ENCODE data around the gene MBNL1. TPM values are rescaled to one million over a fixed set of nuclear protein-coding genes. Genes with fewer than 3 reads are reported as not detected.
A peak's percentile ranks its signal among the peaks of the same experiment; 100 is the strongest.

Gene MBNL1
- total RNA-seq, 4 donors from 2014 or later = 258 to 478 (median 320) TPM

DNA sequence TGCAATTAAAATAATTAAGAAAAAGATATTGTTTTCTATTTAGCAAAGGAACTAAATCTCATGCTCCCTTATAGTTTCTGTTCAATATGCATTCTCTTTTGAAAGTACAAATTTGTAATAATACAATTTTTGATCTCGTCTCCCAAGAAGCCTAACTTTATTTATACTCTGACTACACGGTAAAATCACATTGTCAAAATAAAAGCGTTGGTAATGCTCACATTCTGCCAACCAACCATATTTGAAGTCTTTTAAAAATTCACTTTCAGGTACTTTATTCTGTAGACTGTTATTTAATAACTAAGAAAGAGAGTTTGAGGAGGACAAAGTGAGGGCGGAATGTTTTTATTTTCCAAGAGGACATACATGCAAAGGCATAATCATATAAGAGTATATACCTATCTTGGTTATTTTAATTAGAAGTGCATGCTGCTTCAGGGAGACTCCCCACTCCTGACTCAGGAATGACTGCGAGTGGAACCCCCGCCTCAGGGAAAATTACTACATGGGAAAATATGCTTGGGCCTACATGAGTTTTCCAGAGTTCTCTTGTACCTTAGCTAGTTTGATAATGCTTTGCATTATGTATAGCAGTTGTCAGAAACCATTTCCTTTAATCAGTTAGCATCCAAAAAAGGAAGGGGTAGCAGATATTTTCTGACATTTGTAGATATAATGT, 19.3 kb downstream of the MBNL1 start:
- H3K4me3 ChIP-seq = no peak overlapping the region
- peaks cover 75% of the 10 kb centered on the region for H3K4me1 ChIP-seq
- H3K27ac ChIP-seq = no peak overlapping the region
- H3K36me3 ChIP-seq = no peaks in the 10 kb centered on the region
- DNase-seq (ENCODE audit: low spot score in 2 of 2) = no peak
- no peaks in the 10 kb centered on the region for H3K27me3 ChIP-seq
- TF ChIP-seq POLR2A (IDR thresholded peaks at IDR 0.05) = no peak
- TF ChIP-seq, protein P1, sequence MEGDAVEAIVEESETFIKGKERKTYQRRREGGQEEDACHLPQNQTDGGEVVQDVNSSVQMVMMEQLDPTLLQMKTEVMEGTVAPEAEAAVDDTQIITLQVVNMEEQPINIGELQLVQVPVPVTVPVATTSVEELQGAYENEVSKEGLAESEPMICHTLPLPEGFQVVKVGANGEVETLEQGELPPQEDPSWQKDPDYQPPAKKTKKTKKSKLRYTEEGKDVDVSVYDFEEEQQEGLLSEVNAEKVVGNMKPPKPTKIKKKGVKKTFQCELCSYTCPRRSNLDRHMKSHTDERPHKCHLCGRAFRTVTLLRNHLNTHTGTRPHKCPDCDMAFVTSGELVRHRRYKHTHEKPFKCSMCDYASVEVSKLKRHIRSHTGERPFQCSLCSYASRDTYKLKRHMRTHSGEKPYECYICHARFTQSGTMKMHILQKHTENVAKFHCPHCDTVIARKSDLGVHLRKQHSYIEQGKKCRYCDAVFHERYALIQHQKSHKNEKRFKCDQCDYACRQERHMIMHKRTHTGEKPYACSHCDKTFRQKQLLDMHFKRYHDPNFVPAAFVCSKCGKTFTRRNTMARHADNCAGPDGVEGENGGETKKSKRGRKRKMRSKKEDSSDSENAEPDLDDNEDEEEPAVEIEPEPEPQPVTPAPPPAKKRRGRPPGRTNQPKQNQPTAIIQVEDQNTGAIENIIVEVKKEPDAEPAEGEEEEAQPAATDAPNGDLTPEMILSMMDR (IDR thresholded peaks at IDR 0.05) = no peak
- TF ChIP-seq EP300 (IDR thresholded peaks at IDR 0.05) = no peak
- TF ChIP-seq POLR2AphosphoS5 (IDR thresholded peaks at IDR 0.05) = no peak
- 37% methylated on average over 6 of the region's 6 CpGs for WGBS
- H3K9me3 ChIP-seq = no peaks in the 10 kb centered on the region

- no peak overlapping the region for H3K4me3 ChIP-seq
- no peak for DNase-seq (ENCODE audit: low spot score in 2 of 2)
- WGBS = 81% methylated on average over 1 of the region's 1 CpG
- peaks cover 75% of the 10 kb centered on the region for H3K4me1 ChIP-seq
- TF ChIP-seq EP300 (IDR thresholded peaks at IDR 0.05) = no peak
- no peak for TF ChIP-seq POLR2A (IDR thresholded peaks at IDR 0.05)
- TF ChIP-seq POLR2AphosphoS5 (IDR thresholded peaks at IDR 0.05) = no peak
- TF ChIP-seq, protein P1 (IDR thresholded peaks at IDR 0.05) = no peak
- no peaks in the 10 kb centered on the region for H3K27me3 ChIP-seq
- no peaks in the 10 kb centered on the region for H3K9me3 ChIP-seq
- peak overlapping the region; percentile 28 for H3K27ac ChIP-seq
- H3K36me3 ChIP-seq = no peaks in the 10 kb centered on the region
Observed at GRCh38 chr3:152288681-152289080, 20.0 kb downstream of the MBNL1 start.

DNA sequence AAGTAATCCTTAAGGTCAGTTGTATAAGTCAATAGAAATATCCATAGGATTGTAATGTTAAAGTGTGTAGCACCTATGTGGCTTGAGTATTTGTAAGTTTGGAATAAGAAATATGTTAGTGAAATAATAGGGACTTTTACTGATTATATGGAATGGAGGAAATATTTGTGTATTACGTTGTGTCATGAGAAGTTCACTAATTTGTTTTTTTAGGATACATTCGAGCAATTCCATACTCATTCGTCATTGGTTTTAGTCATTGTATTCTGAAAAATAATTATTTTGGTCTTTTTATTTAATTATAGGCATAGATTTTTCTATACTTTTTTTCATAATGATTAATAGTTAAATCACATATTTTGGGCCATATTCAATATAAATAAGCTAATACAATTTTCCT, 21.0 kb downstream of the MBNL1 start:
- peaks cover 65% of the 10 kb centered on the region for H3K4me1 ChIP-seq
- H3K36me3 ChIP-seq = no peaks in the 10 kb centered on the region
- no peak for TF ChIP-seq POLR2AphosphoS5 (IDR thresholded peaks at IDR 0.05)
- no peak for TF ChIP-seq EP300 (IDR thresholded peaks at IDR 0.05)
- TF ChIP-seq, protein P1 (IDR thresholded peaks at IDR 0.05) = no peak
- no peak for TF ChIP-seq POLR2A (IDR thresholded peaks at IDR 0.05)
- no peak overlapping the region for H3K27ac ChIP-seq
- no peak overlapping the region for H3K4me3 ChIP-seq
- WGBS = 92% methylated on average over 3 of the region's 3 CpGs
- H3K9me3 ChIP-seq = no peaks in the 10 kb centered on the region
- DNase-seq (ENCODE audit: low spot score in 2 of 2) = no peak
- no peaks in the 10 kb centered on the region for H3K27me3 ChIP-seq

DNA sequence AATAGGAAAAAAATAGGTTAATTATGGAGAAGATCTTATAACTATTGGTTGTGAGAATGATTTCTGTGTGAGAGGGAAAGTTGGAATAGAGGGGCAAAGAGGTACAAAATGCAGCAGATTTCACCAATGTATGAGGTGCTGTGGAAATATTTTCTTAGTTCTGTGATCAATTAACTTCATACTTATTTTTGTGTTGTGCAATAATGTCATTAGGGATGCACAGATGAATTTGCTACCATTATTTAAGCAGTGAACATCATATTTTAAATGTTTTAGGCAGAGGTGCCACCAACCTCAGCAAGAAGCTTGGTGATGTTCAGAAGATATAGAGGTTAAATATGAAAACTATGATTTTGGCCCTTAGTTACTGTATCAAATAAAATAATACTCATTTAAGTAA, 21.6 kb downstream of the MBNL1 start:
- TF ChIP-seq POLR2AphosphoS5 (IDR thresholded peaks at IDR 0.05) (no peak), POLR2A (IDR thresholded peaks at IDR 0.05) (no peak), EP300 (IDR thresholded peaks at IDR 0.05) (no peak)
- TF ChIP-seq, protein P1 (IDR thresholded peaks at IDR 0.05) = no peak
- Histone ChIP-seq H3K27me3 (no peaks in the 10 kb centered on the region), H3K27ac (no peak overlapping the region), H3K36me3 (no peaks in the 10 kb centered on the region), H3K4me3 (no peak overlapping the region), H3K4me1 (peaks cover 65% of the 10 kb centered on the region), H3K9me3 (no peaks in the 10 kb centered on the region)
- no peak for DNase-seq (ENCODE audit: low spot score in 2 of 2)

GRCh38 chr3:152291238-152291637, 22.5 kb downstream of the MBNL1 start:
- TF ChIP-seq EP300 (IDR thresholded peaks at IDR 0.05) = no peak
- TF ChIP-seq POLR2AphosphoS5 (IDR thresholded peaks at IDR 0.05) = no peak
- no peak for TF ChIP-seq POLR2A (IDR thresholded peaks at IDR 0.05)
- TF ChIP-seq, protein P1 (IDR thresholded peaks at IDR 0.05) = no peak
- H3K4me1 ChIP-seq = peaks cover 69% of the 10 kb centered on the region
- H3K36me3 ChIP-seq = no peaks in the 10 kb centered on the region
- DNase-seq (ENCODE audit: low spot score in 2 of 2) = no peak
- WGBS = 65% methylated on average over 5 of the region's 5 CpGs
- H3K27ac ChIP-seq = no peak overlapping the region
- H3K9me3 ChIP-seq = no peaks in the 10 kb centered on the region
- H3K4me3 ChIP-seq = no peak overlapping the region
- H3K27me3 ChIP-seq = no peaks in the 10 kb centered on the region
